HepG2 (cell line): ENCODE measurements around the gene CHD2. TPM values are rescaled to one million over a fixed set of nuclear protein-coding genes. Genes with fewer than 3 reads are reported as not detected.

Experiments used
- FOXC1 ChIP-seq: sonication (generic); formaldehyde crosslinking; IDR thresholded peaks from 2 replicates; pipeline ENCODE4 v1.8.0; 2022; ENCODE audit warnings: mild to moderate bottlenecking, missing genetic modification reagents, borderline replicate concordance
- HCFC1 ChIP-seq: fragments of 150-350 bp; IDR thresholded peaks from 2 replicates; pipeline ENCODE4 v1.6.1; 2014; ENCODE audit warnings: low read depth, low read length
- JARID2 ChIP-seq: sonication (generic); formaldehyde crosslinking; IDR thresholded peaks from 2 replicates; pipeline ENCODE4 v1.8.1; 2023; ENCODE audit warnings: missing genetic modification reagents, inconsistent platforms; ENCODE audit not compliant: insufficient replicate concordance
- MIXL1 ChIP-seq: IDR thresholded peaks from 2 replicates; pipeline ENCODE4 v1.6.1; 2016
- MTA1 ChIP-seq: sonication (generic); formaldehyde crosslinking; IDR thresholded peaks from 2 replicates; pipeline ENCODE4 v1.4.0; 2020; ENCODE audit warnings: missing genetic modification reagents, mild to moderate bottlenecking, borderline replicate concordance
- MYC ChIP-seq: sonication (generic); formaldehyde crosslinking; IDR thresholded peaks from 2 replicates; pipeline ENCODE4 v1.9.0; 2021; ENCODE audit warnings: missing genetic modification reagents, borderline replicate concordance
- PAWR ChIP-seq: sonication (generic); formaldehyde crosslinking; IDR thresholded peaks from 2 replicates; pipeline ENCODE4 v1.4.0; 2020; ENCODE audit warnings: missing genetic modification reagents, mild to moderate bottlenecking, borderline replicate concordance
- POGZ ChIP-seq: sonication (generic); formaldehyde crosslinking; IDR thresholded peaks from 2 replicates; pipeline ENCODE4 v1.4.0; 2020; ENCODE audit warnings: mild to moderate bottlenecking, missing genetic modification reagents
- SP2 ChIP-seq: sonication (generic); formaldehyde crosslinking; IDR thresholded peaks from 2 replicates; pipeline ENCODE4 v1.5.1; 2020; ENCODE audit warnings: mild to moderate bottlenecking, missing genetic modification reagents
- TARDBP ChIP-seq: sonication (generic); formaldehyde crosslinking; IDR thresholded peaks from 2 replicates; pipeline ENCODE4 v1.8.0; 2022; ENCODE audit warnings: mild to moderate bottlenecking, missing genetic modification reagents
- TBL1XR1 ChIP-seq: fragments of 150-350 bp; IDR thresholded peaks from 2 replicates; pipeline ENCODE4 v1.6.1; 2014; ENCODE audit warnings: borderline replicate concordance, low read length; ENCODE audit not compliant: partially characterized antibody
- TCF7L2 ChIP-seq: IDR thresholded peaks from 2 replicates; pipeline ENCODE4 v1.6.1; 2011; ENCODE audit warnings: mild to moderate bottlenecking, low read depth, low read length, moderate library complexity
- YEATS4 ChIP-seq: sonication (generic); formaldehyde crosslinking; IDR thresholded peaks from 2 replicates; pipeline ENCODE4 v1.4.0; 2020; ENCODE audit warnings: missing genetic modification reagents, borderline replicate concordance
- ZNF235 ChIP-seq: sonication (generic); formaldehyde crosslinking; IDR thresholded peaks from 2 replicates; pipeline ENCODE4 v1.8.1; 2023; ENCODE audit warnings: mild to moderate bottlenecking, missing genetic modification reagents, borderline replicate concordance
- ZNF354B ChIP-seq: sonication (generic); formaldehyde crosslinking; IDR thresholded peaks from 2 replicates; pipeline ENCODE4 v1.8.0; 2022; ENCODE audit warnings: mild to moderate bottlenecking, missing genetic modification reagents
- ZNF629 ChIP-seq: sonication (generic); formaldehyde crosslinking; conservative IDR thresholded peaks from 2 replicates; pipeline ENCODE4 v1.5.0; 2020; ENCODE audit warnings: missing genetic modification reagents
- polyA plus RNA-seq, 8 experiments: library from polyadenylated mRNA; depleted of rRNA in 3 of 8; stranded (reverse) in 7 of 8; unstranded in 1 of 8; fragments of >200 nt; fragmentation: Illumina TruSeq in 4 of 8; extraction: Trizol in 4 of 8; gene quantifications; 2 replicates each; pipeline versions ENCODE4 v1.2.1 to v1.2.3, GENCODE V29; 2011 to 2016; ENCODE audit warnings: low read depth in 4 of 8, missing spikeins in 1 of 8, mixed read lengths in 1 of 8; ENCODE audit not compliant: insufficient read depth in 1 of 8
- total RNA-seq, 5 experiments: library from RNA; depleted of rRNA; stranded (reverse); fragments of >200 nt; fragmentation: Illumina TruSeq; extraction: Trizol; gene quantifications; 2 replicates each; pipeline ENCODE4 v1.2.3, GENCODE V29; 2016; ENCODE audit warnings: low read depth in 1 of 5
- TF ChIP-seq, protein P1 (sequence below): sonication (generic); formaldehyde crosslinking; IDR thresholded peaks from 2 replicates; pipeline ENCODE4 v1.4.0; 2020; ENCODE audit warnings: missing genetic modification reagents
- TF ChIP-seq, protein P2 (sequence below): sonication (generic); formaldehyde crosslinking; IDR thresholded peaks from 2 replicates; pipeline ENCODE4 v1.4.0; 2020; ENCODE audit warnings: missing genetic modification reagents, borderline replicate concordance
- TF ChIP-seq, protein P3 (sequence below): sonication (generic); formaldehyde crosslinking; IDR thresholded peaks from 2 replicates; pipeline ENCODE4 v1.4.0; 2020; ENCODE audit warnings: missing genetic modification reagents
- TF ChIP-seq, protein P4 (sequence below): sonication (generic); formaldehyde crosslinking; IDR thresholded peaks from 2 replicates; pipeline ENCODE4 v1.5.1; 2020; ENCODE audit warnings: missing genetic modification reagents, mild to moderate bottlenecking, borderline replicate concordance
- TF ChIP-seq, protein P5 (sequence below): sonication (generic); formaldehyde crosslinking; IDR thresholded peaks from 2 replicates; pipeline ENCODE4 v1.5.0; 2020; ENCODE audit warnings: mild to moderate bottlenecking, low read depth, missing genetic modification reagents, borderline replicate concordance

The CHD2 gene
- total and polyA plus RNA-seq, 2 of the 13 experiments (the other 11 are each of a cell fraction or from before 2014, with no cell fraction given): 54.0 to 54.1 TPM

DNA sequence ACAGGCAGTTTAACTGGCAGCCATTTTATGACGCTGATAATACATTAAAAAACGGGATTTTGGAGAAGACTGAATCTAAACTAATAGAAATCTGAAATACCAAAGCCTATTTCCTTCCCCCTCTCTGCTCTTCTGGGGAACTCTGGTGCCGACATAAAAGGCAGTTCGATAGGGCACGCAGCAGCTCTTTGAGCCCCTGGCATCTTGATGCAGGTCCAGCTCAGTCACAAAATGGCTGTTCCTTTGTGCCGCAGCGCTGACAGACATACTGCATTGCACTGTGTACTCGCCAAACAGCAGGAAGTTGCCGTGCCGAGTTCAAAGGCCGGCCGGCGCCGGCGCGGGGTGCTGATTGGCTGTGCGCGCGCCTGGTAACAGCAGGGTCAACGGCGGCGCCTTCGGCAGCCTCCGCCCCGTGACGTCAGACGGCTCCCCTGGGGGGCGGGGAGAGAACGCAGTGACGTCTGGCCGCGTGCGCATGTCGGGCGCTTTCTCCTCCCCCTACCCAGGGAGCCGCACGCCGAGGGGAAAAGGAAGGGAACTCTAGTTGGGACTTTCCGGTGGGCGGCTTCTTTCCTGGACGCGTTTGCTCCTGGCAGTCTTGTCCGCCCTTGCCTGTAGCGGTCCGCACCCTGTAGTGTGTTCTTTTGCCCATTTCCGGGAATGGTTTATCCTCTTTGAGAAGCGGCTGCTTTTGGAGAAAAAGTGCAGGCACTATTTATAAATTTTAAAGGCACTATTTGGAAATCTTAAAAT, 4.0 kb downstream of the CHD2 start (continued):
- TF ChIP-seq, protein P1, sequence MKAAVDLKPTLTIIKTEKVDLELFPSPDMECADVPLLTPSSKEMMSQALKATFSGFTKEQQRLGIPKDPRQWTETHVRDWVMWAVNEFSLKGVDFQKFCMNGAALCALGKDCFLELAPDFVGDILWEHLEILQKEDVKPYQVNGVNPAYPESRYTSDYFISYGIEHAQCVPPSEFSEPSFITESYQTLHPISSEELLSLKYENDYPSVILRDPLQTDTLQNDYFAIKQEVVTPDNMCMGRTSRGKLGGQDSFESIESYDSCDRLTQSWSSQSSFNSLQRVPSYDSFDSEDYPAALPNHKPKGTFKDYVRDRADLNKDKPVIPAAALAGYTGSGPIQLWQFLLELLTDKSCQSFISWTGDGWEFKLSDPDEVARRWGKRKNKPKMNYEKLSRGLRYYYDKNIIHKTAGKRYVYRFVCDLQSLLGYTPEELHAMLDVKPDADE (CRISPR knock-in tag): no peak
- TF ChIP-seq FOXC1 (CRISPR knock-in tag) (peak; percentile 49; the same call in 1 of the 2 replicates), MIXL1 (CRISPR knock-in tag) (peak; percentile 51; the same call in 1 of the 2 replicates), ZNF235 (no peak), SP2 (CRISPR knock-in tag) (no peak), YEATS4 (CRISPR knock-in tag) (peak; percentile 97), TBL1XR1 (peak; percentile 80), MYC (CRISPR knock-in tag) (peak; percentile 96), PAWR (CRISPR knock-in tag) (no peak), JARID2 (CRISPR knock-in tag) (no peak), TCF7L2 (no peak), POGZ (CRISPR knock-in tag) (peak; percentile 94), ZNF354B (CRISPR knock-in tag) (no peak), HCFC1 (peak; percentile 29; the same call in 1 of the 2 replicates), TARDBP (CRISPR knock-in tag) (peak; percentile 92), MTA1 (CRISPR knock-in tag) (peak; percentile 47; the same call in 1 of the 2 replicates), ZNF629 (0 out of 2 replicates have a peak, but pooled peaks have one; percentile 46)
- TF ChIP-seq, protein P2, sequence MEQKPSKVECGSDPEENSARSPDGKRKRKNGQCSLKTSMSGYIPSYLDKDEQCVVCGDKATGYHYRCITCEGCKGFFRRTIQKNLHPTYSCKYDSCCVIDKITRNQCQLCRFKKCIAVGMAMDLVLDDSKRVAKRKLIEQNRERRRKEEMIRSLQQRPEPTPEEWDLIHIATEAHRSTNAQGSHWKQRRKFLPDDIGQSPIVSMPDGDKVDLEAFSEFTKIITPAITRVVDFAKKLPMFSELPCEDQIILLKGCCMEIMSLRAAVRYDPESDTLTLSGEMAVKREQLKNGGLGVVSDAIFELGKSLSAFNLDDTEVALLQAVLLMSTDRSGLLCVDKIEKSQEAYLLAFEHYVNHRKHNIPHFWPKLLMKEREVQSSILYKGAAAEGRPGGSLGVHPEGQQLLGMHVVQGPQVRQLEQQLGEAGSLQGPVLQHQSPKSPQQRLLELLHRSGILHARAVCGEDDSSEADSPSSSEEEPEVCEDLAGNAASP: peak; percentile 72
- TF ChIP-seq, protein P3, sequence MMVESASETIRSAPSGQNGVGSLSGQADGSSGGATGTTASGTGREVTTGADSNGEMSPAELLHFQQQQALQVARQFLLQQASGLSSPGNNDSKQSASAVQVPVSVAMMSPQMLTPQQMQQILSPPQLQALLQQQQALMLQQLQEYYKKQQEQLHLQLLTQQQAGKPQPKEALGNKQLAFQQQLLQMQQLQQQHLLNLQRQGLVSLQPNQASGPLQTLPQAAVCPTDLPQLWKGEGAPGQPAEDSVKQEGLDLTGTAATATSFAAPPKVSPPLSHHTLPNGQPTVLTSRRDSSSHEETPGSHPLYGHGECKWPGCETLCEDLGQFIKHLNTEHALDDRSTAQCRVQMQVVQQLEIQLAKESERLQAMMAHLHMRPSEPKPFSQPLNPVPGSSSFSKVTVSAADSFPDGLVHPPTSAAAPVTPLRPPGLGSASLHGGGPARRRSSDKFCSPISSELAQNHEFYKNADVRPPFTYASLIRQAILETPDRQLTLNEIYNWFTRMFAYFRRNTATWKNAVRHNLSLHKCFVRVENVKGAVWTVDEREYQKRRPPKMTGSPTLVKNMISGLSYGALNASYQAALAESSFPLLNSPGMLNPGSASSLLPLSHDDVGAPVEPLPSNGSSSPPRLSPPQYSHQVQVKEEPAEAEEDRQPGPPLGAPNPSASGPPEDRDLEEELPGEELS (CRISPR knock-in tag): peak; percentile 80
- TF ChIP-seq, protein P4, sequence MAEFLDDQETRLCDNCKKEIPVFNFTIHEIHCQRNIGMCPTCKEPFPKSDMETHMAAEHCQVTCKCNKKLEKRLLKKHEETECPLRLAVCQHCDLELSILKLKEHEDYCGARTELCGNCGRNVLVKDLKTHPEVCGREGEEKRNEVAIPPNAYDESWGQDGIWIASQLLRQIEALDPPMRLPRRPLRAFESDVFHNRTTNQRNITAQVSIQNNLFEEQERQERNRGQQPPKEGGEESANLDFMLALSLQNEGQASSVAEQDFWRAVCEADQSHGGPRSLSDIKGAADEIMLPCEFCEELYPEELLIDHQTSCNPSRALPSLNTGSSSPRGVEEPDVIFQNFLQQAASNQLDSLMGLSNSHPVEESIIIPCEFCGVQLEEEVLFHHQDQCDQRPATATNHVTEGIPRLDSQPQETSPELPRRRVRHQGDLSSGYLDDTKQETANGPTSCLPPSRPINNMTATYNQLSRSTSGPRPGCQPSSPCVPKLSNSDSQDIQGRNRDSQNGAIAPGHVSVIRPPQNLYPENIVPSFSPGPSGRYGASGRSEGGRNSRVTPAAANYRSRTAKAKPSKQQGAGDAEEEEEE: no peak
- TF ChIP-seq, protein P5, sequence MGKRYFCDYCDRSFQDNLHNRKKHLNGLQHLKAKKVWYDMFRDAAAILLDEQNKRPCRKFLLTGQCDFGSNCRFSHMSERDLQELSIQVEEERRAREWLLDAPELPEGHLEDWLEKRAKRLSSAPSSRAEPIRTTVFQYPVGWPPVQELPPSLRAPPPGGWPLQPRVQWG (CRISPR knock-in tag): no peak
